Femur (tissue), 1 donor: ENCODE results near the gene DHCR7.

Source experiments
- DNase-seq: peaks from one replicate; pipeline ENCODE4 v3.0.0-alpha.2; 2017

Gene DHCR7, protein sequence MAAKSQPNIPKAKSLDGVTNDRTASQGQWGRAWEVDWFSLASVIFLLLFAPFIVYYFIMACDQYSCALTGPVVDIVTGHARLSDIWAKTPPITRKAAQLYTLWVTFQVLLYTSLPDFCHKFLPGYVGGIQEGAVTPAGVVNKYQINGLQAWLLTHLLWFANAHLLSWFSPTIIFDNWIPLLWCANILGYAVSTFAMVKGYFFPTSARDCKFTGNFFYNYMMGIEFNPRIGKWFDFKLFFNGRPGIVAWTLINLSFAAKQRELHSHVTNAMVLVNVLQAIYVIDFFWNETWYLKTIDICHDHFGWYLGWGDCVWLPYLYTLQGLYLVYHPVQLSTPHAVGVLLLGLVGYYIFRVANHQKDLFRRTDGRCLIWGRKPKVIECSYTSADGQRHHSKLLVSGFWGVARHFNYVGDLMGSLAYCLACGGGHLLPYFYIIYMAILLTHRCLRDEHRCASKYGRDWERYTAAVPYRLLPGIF

DNA sequence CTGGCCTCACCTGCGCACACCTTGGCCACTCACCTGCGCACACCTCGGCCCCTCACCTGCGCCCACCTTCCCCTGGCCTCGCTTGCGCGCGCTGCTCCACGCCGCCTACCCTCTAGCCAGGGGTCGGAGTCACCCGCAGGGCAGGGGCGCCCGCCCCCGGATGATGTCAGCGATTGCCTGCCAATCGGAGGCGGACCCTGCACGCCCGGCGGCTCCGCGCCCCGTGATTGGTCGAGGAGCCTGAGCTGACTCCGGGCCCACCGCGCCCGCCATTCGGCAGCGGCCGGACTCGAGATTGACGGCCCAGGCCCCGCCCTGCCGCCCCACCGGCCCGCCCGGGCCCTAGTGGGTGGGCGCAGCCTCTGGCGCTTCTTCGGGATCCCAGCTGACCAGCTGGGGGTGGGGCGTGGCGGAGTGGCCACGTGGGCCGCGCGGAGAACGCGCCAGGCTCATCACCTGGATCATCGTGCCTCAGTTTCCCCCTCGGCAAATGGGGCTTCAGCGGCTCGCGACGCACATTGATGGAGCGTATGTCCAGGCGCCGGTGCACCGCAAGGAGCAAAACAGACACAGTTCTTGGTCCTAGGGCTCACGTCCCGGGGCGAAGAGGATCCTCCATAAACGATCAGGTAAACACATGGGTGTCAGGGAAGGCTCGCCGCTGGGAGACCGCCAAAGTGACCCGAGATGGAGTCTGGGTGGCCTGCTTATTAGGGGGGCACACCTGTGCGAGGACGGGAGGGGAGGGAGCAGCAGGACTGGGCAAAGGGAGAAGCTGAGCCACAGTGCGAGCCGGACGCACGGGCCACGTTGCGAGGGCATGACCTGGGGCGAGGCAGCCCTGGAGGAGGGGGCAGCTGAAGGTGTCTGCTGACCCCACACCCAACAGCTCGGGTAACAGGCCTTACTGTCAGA lies at the start of gene DHCR7:
TSS of gene DHCR7 (minus strand) at position 137 of the 915 bp plus-strand sequence. CDS start 3,441 bp downstream, outside the sequence.
- peak; percentile 97 for DNase-seq

DNA sequence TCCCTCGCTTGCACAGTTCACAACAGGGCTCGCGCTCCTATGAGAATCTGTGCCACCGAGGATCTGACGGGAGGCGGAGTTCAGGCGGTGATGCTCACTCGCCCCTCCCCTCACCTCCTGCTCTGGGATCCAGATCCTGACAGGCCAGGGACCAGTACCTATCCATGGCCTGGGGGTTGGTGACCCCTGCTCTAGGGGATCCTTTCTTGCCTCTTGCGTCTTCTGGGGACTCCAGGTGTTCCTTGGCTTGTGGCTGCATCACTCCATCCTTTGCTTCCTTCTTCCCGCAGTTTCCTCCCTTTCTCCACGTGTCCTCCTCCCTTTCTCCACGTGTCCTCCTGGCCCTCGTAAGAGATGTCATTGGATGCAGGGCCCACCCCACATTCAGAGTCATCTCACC lies 48.2 kb upstream of the DHCR7 start:
- no peak for DNase-seq

DNA sequence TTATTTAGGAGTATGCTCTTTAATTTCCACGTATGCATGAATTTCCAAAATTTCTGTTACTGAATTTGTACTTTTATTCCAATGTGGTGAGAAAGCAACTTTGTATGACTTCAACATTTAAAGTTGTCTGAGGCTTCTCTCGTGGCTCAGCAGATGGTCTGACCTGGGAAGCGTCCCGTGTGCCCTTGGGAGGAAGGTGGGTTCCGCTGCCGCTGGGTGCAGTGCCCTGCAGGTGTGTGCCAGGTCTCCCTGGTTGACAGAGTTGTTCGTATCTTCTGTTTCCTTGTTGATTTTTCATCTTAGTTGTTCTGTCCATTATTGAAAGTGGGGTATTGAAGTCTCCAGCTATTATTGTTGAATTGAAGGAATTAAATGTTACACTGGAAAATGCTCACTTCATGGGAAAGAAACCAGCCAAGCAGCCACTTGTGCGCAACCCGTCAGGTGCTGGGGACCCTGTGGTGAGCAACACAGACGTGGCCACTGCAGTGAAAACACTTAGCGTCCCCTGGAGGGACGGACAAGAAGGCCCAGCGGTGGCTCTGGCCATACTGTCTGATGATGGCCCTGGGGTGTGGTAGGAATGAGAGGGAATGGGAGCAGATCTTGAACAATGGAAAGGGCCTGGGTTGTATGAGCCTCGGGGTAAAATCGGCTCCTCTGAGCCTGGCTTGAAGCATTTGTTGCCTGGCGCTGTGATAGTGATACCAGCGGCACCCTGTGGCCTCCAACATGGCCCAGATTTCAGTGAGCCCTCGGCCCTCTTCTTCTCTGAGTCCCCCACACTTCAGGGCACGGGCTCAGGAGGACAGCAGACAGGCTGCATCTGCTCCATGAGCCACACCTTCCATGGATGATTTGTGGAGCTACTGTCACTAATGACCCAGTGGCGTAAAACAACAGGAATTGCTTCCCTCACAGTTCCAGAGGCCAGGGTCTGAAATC lies 47.4 kb upstream of the DHCR7 start:
- no peak for DNase-seq

DNA sequence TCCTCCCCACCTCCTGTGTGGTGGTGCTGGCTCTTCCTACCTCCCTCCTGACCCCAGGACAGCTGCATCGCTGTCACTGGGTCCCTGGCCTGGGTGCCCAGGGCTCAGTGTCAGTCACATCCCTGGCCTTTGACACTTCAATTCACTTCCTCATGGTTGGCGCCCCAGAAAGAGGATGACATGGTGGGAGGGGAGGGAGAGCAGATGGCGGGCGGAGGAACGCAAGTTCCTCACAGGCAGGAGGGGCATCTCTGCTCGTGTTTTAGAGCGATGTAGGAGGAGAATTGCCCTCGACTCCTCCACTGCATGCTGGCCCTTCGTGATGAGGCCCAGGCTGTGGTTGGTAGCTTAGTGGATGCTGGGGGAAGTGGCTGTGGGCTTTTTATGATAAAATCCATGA lies 43.7 kb upstream of the DHCR7 start:
- DNase-seq: no peak

DNA sequence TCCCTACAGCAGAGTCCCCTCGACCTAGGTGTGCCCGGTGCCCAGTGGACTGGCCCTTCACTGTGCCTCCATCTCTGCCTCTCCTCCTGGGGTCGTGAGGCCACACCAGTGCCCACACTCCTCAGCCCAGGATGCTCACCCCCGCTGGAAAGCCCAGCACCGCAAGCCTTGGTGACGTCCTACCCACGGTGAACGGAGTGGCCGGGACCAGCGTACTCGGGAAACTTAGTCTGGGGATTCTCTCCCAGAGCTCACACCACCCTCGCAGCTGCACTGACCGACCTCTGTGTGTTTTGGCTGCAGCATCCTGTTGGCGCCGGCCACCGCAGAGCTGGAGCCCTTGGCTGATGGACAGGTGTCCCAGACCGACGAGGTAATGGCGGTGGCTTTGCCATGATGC lies 43.3 kb upstream of the DHCR7 start:
- no peak for DNase-seq

DNA sequence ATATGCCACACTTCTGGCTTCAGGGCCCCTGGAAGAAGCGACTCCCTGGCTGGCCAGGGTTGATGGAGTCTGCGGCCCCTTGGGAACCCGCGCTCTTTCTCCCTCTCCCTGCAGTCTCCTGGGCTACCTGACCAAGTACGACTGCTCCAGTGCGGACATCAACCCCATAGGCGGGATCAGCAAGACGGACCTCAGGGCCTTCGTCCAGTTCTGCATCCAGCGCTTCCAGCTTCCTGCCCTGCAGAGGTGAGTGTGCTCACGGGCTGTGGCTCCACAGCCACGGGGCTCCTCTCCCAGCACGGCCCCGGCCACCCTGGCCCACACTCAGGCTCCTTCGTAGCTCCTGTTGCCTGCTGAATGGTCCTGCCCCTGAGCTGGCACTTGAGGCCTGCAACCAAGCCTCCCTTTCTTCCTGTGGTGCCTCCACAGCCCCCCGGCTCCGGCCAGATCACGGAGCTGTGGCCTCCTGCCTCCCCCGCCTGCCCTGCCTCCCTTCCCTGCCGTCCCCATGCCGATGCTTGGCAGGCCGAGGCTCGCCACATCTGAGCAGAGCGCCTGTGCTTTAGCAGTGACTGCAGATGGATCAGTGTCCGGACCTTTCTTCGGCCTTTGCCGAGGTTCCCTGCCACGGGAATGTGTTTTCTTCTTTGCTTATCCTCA lies 42.7 kb upstream of the DHCR7 start:
- DNase-seq: no peak

DNA sequence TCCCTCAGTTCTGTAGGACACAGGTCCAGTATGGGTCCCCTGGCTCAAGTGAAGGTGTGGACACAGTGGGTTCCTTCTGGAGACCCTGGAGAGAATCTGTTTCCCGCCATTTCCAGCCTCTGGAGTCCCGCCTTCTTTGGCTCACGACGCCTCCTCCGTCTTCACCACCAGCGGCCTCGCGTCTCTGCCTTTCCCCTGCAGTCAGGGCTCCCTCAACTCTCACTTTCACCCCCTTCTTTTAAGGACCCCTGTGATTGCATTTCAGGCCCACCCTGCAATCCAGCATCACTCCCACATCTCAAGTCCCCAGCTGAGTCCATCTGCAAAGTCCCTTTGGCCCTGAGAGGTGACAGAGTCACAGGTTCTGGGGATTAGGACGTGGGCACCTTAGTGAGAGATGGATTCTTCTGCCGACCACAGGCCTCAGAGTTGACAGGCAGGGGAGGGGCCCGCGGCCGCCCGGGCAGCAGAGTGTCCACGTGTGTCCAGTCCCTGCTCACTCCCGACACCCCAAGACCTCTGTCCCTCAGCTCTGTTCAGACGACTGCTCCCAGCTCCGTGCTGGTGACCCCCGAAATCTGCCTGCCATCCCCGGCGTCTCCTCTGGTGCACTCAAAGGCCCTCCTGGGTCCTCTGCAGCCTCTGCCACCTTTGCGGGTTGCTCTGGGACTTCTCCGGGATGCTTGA lies 42.0 kb upstream of the DHCR7 start:
- no peak for DNase-seq

DNA sequence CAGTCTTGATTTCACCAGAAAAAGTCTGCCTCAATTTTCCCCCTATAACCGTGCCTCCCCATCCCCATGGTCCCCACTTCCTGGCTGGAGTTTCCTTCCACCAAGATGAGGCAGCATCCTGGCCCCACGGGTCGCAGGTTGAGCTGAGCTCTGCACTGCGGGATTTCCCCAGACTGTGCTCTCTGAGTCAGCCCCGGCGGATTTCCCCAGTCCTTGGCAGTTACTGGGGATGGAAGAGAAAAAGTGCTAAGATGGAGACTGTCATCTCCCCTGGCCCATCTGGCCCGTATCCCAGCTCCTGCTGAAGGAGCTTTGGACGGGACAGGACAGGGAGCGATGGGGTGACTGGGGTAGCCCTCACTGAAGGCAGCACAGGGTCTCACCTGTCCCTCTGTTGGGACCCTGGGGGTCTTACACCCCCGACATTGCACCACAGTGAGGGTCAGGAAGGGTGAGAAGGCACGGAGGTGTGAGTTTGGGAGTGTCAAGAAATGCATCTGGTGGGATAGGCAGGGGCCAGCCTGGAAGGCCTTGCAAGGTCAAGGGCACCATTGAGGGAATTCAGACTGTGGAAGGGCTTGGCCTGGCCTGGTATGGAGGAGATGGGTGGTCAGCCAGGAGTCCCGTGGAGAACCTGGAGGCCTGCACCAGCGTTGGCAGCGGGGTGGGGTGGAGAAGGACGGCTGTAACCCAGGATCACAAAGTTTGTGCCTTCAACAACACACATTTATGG lies 41.3 kb upstream of the DHCR7 start:
- DNase-seq: no peak

DNA sequence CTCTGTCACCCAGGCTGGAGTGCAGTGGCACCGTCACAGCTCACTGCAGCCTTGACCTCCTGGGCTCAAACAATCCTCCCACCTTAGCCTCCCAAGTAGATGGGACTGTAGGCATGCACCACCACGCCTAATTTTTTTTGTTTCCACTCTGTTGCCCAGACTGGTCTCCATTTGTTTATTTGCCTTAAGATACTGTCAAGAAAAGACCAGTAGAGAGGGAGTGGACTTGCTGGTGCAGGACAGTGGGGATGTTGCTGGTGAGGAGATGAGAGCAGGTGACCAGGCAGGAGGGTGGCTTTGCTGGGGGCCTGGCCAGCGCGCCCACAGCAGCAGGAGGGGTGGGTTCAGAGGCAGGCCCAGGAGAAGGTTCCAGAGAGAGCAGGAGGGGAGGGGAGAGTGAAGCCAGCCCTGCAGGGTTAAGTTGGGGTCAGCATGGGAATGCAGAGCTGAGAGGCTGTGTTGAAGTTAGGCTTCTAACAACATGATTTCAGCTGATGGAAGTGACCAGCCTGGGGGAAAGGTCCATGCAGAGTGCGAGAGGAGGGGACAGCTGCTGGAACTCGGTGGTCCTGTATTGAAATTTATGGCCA lies 40.6 kb upstream of the DHCR7 start:
- DNase-seq: no peak

DNA sequence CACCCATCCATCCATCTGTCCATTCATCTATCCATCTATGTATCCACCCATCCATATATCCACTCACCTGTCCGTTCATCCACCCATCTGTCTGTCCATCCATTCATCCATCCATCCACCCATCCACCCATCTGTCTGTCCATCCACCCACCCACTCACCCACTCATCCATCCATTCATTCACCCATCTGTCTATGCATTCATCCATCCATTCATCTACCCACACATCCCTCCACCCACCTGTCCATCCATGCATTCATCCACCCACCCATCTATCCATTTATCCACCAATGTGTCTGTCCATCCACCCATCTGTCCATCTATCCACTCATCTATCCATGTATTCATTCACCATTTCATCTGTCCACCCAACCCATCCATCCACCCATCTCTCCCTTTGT lies 38.1 kb upstream of the DHCR7 start:
- no peak for DNase-seq

DNA sequence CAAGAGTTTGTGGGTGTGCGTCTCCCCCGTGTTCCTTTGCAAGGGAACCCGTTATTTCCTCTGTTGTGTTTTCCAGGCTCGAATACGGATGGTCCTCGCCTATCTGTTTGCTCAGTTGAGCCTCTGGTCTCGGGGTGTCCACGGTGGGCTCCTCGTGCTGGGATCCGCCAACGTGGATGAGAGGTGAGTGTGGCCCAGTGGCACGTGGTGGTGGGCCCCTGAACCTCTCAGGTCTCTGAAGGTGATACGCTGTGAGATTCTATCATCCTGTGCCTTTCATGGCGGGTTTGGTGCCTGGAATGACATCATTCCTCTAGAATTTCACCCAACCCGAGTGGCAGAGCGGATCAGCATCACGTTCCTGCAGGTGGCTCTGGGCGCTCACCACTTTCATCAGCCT lies 37.3 kb upstream of the DHCR7 start:
- DNase-seq: no peak

DNA sequence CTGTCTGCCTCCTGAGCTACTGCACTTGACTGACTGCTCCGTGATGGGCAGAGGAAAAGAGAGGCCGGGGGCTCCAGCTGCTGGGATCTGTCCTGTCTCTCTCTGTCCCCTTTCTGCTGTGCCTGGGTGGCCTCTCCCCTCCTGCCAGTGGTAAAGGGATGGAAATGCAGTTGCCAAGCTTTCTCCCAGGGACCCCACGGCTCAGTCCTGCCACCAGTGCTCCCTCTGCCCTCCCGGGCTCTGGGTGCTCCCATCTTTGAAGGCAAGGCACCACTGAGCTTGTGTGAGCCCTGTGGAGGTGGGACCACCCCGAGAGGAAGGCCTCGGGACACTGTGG lies 36.8 kb upstream of the DHCR7 start:
- DNase-seq: no peak

DNA sequence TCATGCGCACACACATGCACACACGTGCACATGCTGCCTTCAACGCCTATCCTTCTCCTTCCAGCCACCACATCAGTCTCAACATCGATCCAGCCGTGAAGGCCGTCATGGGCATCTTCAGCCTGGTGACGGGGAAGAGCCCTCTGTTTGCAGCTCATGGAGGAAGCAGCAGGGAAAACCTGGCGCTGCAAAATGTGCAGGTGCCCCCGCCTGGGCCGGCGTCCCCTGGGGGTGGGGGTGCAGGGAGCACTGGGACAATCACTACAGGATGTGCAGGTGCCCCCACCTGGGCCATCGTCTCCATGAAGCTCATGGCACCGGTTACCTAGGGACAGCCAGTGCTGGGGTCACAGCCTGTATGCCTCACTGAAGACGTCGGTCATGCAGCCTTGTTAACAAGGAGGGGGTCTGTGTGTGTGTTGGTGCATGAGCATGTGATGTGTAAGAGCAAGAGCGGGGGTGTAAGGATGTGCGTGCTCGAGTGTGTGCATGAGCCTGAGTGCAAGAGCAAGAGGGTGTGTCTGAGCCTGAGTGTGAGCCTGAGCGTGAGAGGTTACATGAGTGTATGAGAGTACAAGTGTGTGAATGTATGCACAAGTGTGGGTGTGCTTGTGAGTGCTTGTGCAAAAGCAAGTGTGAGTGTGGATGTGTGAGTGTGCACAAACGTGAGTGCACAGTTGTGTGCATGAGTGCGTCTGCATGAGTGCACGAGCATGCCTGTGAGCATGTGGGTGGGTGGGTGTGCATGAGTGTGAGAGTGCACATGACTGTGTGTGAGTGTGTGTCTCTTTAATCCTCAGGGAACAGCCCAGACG lies 36.3 kb upstream of the DHCR7 start:
- DNase-seq: no peak

DNA sequence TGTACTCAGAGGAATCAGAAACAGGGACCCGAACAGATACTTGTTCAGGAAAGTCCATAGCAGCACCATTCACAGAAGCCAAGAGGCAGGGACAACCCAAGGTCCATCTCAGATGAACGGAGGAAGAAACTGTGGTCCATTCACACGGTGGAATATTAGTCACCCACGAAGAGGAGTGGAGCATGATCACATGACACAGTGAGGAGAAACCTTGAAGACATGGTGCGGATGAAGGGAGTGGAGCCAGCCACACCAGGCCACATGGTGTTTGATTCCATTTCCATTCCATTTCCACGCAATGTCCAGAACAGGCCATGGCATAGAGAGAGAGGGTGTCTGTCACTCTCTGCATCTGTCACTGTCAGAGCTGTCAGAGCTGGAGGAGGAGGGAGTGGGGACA lies 35.5 kb upstream of the DHCR7 start:
- DNase-seq: no peak

DNA sequence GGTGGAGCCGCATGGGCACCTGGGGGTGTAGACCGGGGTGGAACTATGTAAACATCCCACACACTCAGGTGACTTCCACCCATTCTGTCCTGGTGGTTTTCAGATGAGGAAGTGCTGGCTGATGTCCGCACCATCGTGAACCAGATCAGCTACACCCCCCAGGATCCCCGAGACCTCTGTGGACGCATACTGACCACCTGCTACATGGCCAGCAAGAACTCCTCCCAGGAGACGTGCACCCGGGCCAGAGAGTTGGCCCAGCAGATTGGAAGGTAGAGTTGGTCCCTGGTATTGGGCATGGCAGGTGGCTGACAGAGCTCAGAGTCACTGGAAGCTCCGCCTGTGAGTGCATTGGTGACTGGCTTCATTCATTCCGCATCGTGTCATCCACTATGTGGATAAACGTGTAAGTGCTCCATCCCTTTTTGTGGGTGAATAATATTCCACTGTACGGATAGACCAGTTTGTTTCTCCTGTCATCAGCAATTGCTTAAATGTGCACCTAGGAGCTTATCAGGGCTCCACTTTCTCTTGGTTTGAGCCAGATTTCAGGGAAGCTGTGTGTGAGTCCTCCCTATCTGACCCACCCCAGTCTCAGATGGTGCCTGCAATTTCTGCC lies 34.7 kb upstream of the DHCR7 start:
- no peak for DNase-seq

DNA sequence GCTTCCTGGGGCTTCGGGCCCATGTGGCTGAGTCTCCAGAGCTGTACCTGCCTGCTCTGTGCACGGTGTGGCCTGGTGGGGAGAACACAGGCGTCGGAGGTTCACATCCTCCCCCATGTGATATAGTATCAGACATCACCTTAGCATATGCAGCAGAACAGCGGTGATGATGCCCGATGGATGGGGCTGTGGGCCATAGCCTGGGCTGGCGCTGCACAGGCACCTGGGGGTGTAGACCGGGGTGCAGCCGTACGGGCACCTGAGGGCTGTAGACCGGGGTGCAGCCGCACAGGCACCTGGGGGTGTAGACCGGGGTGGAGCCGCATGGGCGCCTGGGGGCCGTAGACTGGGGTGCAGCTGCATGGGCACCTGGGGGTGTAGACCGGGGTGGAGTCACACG lies 34.0 kb upstream of the DHCR7 start:
- no peak for DNase-seq

DNA sequence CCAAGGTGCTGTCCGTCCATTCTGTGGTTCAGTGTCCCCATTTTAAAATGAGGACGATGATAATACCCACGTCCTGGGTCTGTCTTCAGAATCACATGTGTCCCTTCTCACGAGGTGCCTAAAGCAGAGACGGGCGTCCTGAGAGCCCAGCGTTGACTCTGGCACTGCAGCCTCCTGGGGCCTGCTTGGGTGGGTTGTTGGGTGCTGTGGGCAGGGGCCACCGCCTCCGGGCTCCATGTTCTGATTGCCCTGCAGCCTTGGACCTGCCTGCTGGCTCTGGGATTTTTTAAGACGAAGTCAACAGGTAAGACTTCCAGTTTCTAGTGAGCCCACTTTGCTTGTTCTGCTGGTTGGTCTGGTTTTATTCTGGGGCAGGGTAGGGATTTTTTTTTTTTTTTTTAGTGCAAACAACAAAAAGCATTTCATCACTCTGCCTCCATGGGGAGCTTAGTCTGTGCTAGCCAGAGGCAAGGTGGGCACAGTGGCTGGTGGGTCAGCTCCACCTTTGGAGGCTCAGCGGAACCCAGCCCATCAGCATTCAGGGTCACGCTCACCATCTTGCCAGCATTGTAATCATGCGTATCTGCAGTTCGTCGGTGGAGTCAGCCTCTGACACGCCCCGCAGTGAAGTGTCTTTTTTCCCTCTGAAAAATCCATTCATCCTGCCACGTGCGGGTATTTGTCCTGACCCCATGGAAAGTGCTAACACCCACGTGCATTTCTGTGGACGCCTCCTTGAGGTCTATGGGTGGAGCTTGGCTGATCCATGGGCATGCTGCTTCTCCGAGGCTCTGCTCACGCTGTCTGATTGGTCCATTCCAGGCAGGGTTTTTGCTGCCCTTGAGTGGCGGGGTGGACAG lies 33.1 kb upstream of the DHCR7 start:
- no peak for DNase-seq

DNA sequence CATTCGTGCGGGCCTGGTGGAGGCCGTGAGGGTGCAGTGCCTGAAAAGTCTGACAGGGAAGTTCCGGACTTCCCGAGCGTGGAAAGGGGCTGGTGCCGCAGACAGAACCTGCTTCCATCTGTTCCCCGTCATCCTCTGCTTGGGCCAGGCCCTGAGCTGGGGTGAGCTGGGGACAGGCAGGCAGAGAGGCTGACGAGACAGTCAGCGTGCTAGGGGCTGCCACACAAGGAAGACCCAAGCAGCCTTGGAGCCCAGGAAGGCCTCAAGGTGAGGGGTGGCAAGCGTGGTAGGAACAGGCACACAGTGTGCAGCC lies 30.3 kb upstream of the DHCR7 start:
- DNase-seq: no peak
